NCI-H2171 treated with DMSO at 0.1 percent for 48 hours (cell line): ENCODE measurements around the gene RIMBP3B.
"Not testable (repeated sequence)": the region's sequence is repeated elsewhere in the genome, so short reads cannot be mapped to it uniquely, and the experiment has no call there.

Experiments
- DNase-seq: peaks from one replicate; lab custom pipeline; 2025; lab: John Stamatoyannopoulos, UW

RIMBP3B gene, protein sequence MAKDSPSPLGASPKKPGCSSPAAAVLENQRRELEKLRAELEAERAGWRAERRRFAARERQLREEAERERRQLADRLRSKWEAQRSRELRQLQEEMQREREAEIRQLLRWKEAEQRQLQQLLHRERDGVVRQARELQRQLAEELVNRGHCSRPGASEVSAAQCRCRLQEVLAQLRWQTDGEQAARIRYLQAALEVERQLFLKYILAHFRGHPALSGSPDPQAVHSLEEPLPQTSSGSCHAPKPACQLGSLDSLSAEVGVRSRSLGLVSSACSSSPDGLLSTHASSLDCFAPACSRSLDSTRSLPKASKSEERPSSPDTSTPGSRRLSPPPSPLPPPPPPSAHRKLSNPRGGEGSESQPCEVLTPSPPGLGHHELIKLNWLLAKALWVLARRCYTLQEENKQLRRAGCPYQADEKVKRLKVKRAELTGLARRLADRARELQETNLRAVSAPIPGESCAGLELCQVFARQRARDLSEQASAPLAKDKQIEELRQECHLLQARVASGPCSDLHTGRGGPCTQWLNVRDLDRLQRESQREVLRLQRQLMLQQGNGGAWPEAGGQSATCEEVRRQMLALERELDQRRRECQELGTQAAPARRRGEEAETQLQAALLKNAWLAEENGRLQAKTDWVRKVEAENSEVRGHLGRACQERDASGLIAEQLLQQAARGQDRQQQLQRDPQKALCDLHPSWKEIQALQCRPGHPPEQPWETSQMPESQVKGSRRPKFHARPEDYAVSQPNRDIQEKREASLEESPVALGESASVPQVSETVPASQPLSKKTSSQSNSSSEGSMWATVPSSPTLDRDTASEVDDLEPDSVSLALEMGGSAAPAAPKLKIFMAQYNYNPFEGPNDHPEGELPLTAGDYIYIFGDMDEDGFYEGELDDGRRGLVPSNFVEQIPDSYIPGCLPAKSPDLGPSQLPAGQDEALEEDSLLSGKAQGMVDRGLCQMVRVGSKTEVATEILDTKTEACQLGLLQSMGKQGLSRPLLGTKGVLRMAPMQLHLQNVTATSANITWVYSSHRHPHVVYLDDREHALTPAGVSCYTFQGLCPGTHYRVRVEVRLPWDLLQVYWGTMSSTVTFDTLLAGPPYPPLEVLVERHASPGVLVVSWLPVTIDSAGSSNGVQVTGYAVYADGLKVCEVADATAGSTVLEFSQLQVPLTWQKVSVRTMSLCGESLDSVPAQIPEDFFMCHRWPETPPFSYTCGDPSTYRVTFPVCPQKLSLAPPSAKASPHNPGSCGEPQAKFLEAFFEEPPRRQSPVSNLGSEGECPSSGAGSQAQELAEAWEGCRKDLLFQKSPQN (N-terminal part only)

DNA sequence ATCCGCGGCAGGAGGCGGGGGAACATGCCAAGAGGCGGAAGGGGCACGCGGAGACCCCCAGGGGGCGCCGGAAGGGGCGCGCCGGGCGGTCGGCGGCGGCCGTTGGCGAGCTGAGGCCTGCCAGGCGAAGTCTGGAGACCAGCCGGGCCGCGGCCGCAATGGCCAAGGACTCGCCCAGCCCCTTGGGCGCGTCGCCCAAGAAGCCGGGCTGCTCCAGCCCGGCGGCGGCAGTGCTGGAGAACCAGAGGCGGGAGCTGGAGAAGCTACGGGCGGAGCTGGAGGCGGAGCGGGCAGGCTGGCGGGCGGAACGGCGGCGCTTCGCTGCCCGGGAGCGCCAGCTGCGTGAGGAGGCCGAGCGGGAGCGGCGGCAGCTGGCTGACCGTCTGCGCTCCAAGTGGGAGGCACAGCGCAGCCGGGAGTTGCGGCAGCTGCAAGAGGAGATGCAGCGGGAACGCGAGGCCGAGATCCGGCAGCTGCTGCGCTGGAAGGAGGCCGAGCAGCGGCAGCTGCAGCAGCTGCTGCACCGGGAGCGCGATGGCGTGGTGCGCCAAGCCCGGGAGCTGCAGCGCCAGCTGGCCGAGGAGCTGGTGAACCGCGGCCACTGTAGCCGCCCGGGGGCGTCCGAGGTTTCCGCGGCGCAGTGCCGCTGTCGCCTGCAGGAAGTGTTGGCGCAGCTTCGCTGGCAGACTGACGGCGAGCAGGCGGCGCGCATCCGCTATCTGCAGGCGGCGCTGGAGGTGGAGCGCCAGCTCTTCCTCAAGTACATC, at the start of gene RIMBP3B:
Gene RIMBP3B, plus strand, starts transcription at position 51 of the 767 bp plus-strand sequence. Its CDS starts 108 bp downstream, at position 159.
- not testable (repeated sequence) for DNase-seq

DNA sequence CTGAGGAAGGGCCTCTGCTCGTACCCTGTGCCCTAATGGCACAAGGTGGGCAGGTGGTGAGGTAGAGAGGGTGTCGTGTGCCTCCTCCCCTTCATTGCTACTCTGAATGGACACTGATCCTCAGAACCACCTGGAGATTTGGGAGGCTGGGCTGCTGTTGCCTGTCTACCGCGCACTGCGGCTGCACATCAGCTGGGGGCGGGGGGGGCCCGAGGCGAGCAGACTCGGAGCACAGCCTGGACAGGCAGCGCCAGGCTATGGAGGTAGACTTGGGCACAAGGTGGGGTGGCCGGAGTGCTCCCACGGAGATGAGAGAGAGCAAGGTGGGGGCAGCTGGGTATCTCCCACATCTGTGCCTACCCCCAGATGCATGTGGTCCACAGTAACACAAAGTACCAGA, 26.0 kb upstream of the RIMBP3B start:
- not testable (repeated sequence) for DNase-seq

DNA sequence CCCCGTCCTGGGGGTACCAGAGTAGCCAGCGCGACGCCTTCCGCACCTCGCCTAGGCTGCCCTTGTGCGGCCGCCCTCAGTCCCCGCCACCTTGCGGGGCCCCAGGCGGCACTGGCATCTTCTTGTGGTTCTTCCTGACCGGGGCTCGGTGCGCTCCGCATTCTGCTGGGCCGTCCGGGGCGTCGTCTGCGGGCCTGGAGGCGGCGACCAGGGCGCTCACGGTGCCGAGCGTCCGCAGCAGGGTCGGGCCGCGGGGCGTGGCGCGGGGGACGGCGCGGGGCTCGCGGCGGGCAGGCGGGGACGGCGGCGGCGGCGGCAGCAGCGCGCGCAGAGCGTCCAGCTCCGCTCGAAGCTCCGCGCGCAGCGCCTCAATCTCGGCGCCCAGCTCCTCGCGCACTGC, 23.0 kb upstream of the RIMBP3B start:
- not testable (repeated sequence) for DNase-seq

DNA sequence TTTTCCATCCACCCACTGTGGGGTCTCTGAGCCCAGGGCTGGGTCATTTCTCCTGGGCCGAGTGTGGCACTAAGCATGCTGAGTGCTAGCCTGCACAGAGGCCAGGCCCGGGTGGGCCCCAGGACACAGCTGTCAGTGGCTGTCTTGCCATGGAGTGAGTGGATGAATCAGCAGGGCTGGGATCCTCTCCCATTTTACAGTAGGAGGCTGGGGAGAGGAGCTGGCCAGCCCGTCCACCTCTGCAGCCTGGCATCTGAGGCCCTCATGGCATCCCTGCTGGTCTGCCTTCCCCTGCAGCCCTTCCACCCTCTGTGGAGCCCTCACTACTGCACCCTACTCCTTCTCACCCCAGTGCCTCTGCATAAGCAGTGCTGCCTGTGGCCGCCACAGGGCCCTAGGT, 21.1 kb upstream of the RIMBP3B start:
- DNase-seq = not testable (repeated sequence)

DNA sequence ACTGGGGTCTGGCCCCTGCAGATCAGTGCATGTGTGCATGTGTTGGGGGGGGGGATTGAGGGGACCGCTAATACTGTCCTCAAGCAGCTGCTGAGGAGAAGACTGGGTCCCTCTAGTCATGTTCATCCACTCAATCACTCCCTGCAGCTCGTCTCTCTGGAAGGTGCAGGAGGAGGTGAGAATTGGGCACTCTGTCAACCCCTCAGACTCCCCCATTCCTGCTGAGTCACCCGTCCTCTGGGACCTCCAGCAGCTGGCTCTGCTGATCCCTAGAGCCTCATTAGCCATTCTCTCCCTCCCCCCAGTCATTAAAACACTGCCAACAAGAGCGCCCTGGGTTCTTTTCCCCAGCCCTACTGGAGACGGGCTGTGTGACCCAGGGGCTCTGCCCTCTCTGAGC, 20.5 kb upstream of the RIMBP3B start:
- DNase-seq = not testable (repeated sequence)

DNA sequence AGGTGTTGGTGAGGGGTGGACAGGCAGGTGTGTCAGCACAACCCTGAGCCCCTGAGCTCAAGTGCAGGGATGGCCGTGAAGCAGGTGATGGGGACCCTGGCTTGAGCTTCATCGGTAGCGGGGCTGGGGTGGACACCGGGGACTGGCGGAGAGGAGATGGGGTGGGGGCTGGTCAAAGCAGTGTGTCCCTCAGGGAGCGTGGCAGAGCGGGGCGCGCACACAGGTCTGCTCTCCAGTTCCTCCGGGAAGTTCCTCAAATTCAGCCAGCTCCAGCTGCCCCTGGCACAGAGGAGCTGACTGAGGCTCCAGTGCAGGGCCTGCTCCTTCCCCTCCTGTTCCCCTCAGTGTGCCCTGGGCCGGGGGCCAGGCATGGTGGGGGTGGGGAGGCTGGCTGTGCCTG, 19.7 kb upstream of the RIMBP3B start:
- DNase-seq = not testable (repeated sequence)

DNA sequence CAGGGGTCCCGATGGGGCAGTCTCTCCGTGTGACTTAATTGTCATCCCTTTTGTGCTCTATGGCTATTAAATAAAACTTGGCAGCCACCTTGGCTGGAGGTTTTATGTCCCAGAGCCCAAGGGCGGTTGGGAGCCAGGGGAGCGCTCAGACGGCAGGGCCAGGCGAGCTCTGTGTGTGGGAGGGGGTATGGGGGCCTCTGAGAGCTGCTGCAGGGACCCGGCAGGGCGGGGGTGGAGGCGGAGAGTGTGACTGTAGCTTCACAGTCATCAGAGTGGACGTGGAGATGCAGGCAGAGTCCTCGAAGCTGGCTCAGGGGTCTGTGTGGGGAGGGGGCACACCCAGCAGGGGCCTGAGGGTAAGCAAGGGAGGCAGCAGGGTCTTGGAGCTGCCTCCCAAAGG, 19.2 kb upstream of the RIMBP3B start:
- not testable (repeated sequence) for DNase-seq

DNA sequence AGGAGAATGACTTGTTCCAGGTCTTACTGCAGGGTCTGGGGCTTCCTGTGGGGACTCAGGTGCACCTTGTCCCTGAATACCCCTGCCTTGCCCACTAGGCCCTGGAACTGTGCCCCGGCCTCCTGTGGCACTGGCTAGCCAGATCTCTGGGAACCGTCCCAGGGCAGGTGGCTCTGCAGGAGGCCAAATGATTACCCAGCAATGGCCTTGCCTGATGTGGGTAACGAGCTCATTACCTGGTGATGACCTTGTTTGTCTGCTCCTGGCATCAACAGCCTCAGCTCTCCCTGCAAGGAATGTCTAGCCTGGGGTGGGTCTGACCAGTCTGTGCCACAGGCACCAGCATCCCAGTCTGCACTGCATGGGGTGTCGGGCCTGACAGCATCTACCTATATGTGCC, 18.2 kb upstream of the RIMBP3B start:
- not testable (repeated sequence) for DNase-seq

DNA sequence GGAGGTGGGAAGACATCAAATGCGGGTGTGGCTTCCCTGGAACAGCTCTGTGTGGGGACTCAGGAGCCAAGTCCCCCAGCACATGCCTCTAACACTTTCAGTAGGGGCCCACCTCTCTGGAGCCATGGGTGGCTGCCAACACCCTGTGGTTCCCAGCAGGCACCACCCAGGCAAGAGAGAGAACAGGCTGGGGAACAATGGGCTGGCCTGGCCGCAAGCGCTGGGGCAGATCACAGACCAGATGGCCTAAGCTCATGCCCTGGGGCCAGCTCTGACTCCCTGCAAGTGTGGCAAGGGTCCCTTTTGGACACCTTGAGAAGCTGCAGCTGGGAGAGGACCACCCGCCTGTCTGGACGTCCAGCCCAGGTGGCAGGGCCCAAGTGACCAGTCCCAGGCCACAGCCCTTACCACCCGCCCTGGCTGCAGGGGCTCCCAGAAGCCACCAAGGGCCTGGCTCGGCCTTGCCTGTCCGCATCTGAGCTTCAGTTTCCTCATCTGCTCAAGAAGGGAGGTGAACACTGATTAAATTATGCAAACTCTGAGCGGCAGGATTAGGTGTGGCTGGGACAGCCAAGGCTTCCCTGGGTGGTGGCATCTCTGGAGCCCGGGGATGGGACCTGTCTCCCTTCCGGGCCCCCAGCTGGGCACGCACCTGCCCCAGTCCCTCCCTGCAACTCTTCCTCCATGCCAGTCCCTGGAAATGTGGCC, 14.8 kb upstream of the RIMBP3B start:
- DNase-seq = not testable (repeated sequence)

DNA sequence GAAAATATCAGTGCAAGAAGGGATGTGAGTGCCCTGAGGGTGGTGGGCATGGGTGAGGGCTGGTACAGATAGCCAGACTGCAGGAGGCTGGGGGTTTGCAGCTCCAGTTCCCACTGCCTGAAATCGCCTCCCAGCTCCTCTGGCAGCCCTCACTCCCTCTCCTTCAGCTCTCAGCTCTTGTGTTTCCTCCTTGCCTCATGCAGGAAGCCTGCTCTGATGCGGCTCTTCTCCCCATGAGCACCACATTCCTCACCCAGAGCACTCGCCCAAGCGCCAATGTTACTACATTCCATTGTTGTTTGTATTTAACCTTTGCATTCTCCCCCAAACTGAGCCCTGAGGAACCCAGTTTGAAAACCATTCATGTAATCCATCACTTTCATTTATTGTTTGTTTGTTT, 7.7 kb upstream of the RIMBP3B start:
- DNase-seq = not testable (repeated sequence)

DNA sequence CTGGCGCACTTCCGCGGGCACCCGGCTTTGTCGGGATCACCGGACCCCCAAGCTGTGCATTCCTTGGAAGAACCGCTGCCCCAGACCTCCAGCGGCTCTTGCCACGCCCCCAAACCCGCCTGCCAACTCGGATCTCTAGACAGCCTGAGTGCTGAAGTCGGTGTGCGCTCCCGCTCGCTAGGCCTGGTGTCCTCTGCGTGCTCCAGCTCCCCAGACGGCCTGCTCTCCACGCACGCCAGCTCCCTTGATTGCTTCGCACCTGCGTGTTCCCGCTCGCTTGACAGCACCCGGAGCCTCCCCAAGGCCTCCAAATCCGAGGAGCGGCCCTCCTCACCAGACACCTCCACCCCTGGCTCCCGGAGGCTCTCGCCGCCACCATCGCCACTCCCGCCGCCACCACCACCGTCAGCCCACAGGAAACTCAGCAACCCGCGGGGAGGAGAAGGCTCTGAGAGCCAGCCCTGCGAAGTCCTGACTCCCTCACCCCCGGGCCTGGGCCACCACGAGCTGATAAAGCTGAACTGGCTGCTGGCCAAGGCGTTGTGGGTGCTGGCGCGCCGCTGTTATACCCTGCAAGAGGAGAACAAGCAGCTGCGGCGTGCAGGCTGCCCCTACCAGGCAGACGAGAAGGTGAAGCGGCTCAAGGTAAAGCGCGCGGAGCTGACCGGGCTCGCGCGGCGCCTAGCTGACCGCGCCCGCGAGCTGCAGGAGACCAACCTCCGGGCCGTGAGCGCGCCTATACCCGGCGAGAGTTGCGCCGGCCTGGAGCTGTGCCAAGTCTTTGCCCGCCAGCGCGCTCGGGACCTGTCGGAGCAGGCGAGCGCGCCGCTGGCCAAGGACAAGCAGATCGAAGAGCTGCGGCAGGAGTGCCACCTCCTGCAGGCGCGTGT, 1.2 kb downstream of the RIMBP3B start:
- not testable (repeated sequence) for DNase-seq

DNA sequence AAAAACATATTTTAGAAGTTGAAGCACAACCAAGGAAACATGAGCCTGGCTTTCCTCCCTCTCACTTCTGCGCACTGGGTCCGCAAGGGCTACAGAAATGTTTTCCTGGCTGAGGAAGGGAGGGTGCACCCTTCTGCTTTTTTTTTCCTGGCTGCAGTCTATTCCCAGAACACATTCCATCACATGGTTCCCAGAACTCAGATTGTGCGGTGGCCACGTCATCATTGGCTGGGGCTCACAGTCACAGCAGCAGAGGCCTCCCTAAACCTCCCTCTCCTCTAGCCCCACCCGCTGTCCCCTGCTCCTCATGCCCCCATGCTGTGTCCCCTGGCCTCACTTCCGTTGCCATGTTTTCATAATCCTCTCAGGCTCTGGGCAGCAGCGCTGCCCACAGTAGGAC, 5.9 kb downstream of the RIMBP3B start:
- not testable (repeated sequence) for DNase-seq

DNA sequence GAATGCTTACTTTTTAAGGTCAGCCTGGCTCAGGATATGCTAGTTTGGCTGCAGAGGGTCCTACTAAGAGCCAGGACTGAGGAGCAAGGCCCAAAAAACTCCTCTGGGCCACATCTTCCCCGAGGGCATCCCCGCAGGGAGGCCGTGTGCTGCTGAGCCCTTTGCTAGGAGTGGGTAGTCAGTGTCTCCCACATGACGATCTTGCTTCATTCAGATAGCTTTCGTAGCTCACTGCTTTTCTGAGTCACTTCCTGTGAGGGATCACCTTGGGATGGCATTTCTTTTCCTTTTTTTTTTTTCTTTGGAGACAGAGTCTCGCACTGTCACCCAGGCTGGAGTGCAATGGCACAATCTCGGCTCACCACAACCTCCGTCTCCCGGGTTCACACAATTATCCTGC, 6.5 kb downstream of the RIMBP3B start:
- not testable (repeated sequence) for DNase-seq

DNA sequence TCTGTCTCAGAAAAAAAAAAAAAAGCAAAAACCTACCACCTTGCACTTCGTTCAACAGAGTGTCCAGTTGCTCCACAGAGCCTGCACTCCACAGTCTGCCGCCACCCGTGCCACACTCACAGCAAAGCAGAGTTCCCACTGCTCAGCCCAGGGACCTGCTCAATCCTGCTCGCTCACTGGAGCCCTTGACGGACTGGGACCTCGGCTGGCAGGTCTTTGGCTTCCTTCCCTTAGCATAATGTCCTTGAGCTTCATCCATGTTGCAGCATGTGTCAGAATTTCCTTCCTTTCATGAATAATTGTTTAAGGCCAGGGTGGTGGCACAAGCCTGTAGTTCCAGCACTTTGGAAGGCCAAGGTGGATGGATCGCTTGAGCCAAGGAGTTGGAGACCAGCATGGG, 11.1 kb downstream of the RIMBP3B start:
- DNase-seq = not testable (repeated sequence)

DNA sequence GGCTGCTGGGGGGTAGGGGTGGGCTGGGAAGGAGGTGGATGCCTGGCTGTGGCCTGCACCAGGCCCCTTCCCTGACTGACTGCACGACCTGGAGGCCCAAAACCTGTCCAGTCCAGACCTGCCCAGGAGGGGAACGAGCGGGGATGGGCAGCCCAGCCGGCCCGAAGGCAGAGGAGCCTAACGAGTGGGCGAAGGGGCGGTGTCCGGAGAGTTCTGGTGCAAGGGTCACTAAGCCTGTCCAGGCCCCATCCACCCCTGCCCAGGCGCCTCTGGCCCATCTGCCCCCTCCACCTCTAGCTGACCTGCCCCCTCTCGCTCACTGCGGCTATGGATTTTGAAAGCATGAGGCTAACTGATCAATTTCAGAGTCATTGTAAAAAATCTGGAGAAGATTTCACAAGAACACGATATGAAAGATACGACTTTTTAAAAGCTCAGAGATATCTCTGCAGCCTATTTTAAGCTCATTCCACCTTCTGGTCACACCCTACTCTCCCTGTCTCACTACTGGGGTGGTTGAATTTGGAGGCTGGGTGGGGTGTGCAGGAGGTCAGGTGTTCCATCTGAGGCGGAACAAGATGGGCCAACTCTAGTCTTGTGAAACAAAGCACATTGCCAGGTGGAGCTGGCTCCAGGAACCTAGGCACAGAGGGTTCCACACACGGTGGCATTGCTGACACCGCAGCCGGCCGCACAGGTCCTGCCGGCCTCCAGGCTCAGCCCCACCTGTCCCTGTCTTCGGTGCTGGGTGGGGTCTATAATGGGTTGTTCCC, 17.8 kb downstream of the RIMBP3B start:
- not testable (repeated sequence) for DNase-seq

DNA sequence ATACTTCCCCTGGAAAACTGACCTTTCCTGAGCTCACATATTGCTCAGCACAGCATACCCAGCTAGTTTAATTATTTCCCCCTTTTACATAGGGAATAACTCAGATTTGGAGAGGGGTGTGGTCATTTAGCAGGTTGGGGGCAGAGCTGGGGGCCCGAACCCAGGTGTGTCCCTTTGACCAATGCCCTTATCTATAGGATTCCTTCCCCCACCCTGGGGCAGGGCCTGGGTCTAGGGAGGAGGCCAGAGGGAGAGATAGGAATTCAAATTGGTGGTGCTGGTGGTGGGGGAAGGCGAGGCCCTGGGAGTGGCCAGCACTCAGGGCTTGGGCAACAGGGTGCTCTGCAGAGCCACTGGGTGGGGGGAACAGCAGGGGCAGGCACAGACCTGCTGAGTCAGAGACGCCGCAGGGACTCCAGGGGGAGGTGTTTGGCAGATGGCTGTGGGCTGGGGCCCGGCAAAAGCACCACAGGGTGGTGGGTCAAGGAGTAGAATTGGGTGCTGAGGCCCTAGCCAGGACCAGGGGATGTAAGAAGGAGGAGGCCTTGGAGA, 19.3 kb downstream of the RIMBP3B start:
- DNase-seq = not testable (repeated sequence)

DNA sequence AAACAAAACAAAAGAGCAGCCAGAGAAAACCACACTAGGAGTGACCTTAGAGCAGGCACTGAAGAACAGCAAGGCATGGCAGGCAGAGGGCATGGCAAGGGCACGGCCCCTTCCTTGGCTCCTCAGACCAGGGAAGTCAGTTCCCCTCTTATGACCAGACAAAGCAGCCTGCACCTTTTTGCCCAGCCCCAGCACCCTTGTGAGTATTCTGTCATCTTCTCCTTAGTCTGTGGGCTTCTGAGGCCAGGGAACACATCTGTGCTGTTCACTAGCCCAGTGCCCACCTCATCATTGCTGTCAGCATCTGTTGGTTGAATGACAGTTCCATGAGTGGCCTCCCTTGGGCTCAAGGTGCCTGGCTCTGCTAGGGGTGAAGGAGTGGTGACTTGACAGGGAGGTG, 23.6 kb downstream of the RIMBP3B start:
- not testable (repeated sequence) for DNase-seq

DNA sequence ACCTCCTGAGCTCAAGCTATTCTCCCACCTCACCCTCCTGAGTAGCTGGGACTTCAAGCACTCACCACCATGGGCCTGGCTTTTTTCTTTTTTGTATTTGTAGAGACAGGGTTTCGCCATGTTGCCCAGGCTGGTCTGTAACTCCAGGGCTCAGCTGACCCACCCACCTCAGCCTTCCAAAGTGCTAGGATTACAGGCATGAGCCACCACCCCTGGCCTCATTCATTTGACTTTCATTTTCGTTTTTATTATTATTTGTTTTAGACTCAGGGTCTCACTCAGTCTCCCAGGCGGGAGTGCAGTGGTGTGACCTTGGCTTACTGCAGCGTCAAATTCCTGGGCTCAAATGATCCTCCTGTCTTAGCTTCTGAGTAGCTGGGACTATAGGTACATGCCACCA, 24.2 kb downstream of the RIMBP3B start:
- not testable (repeated sequence) for DNase-seq
